Measurements from ENCODE around the gene SYNJ1. TPM values are rescaled to one million over a fixed set of nuclear protein-coding genes. Genes with fewer than 3 reads are reported as not detected.
"Not testable (repeated sequence)": the region's sequence is repeated elsewhere in the genome, so short reads cannot be mapped to it uniquely, and the experiment has no call there.

The SYNJ1 gene
- total RNA-seq, 1 experiment from 2014 or later, result 0.46 TPM

DNA sequence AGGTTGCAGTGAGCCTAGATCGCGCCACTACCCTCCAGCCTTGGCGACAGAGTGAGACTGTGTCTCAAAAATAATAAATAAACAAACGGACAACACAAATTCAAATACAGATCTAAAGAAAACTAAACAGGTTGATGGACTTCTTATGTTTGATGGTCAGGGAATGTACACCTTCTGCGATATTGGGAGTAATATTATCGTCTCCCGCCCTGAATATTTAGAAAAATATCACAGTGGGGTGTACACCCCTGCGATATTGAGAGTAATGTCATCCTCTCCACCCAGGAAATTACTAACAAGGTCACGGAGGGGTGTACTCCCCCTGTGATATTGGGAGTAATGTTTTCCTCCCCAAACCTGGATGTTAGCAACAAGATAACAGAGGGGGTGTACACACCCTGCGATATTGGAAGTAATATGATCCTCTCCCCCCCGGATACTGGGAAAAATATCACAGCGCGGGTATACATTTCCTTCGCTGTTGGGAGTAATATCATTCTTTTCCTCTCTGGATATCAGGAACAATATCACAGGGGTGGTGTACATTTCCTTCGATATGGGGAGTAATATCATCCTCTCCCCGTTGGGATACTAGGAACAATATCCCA is 114.3 kb downstream of the SYNJ1 start:
- no peak for DNase-seq (ENCODE audit: low spot score)

DNA sequence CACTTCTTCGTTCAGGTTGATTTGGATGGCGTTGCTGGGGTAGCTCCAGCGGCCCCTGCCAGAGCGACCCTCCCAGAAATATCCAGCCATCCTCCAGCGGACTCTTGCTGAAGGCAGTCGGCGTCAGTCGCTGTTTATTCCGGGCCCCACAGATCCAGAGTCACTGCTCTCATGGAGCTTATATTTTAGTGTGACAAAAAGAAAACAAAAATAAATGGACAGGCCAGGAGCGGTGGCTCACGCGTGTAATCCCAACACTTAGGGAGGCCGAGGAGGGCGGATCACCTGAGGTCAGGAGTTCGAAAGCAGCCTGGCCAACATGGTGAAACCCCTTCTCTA is 114.8 kb downstream of the SYNJ1 start:
- DNase-seq (ENCODE audit: low spot score), result no peak

DNA sequence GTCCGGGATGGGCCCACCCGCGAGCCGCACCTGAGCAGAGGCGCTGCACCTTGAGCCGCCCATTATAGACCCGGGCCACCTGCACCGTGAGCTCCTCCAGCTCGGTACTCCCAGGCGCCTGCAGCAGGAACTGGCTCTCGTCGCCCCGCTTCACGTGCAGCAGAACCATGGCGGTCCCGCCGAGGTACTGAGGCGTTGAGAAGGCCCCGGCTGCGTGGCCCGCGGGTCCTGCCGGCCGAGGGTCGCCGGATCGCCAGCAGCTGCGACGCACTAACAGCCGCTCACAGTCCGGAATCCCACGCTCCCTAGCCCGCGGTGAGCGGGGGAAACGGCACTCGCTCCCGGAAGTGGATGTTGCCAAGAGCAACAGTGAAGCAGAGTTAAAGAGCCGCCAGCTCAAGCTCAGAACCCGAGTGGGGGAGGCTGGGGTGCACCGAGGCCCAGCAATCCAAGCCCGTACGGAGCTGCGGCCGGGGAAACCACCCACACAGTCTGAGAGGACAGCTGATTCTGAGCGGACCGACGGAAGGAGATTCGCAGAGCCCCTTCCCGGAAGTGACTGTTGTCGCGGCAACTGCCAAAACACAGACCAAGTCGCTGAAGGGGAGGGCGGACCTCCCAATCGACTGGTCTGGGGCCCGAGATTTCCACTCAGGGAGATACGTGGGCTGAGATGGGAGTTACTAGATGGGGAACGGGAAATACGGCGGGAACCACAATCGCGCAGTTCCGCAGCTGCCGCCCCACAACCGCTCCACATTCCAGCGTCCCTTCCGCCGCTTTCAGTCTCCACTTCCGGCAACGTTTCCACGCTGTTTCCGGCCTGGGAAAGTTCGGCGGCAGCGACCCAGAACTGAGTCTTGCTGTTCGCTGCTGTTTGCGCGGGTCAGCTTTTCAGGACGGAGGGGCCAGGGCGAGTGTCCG is 115.5 kb downstream of the SYNJ1 start, which contains the start of gene CFAP298:
CFAP298 (minus strand) TSS at position 303 of the 924 bp plus-strand sequence; CDS start at position 169, 134 bp downstream.
- DNase-seq (ENCODE audit: low spot score), result peak; percentile 89

DNA sequence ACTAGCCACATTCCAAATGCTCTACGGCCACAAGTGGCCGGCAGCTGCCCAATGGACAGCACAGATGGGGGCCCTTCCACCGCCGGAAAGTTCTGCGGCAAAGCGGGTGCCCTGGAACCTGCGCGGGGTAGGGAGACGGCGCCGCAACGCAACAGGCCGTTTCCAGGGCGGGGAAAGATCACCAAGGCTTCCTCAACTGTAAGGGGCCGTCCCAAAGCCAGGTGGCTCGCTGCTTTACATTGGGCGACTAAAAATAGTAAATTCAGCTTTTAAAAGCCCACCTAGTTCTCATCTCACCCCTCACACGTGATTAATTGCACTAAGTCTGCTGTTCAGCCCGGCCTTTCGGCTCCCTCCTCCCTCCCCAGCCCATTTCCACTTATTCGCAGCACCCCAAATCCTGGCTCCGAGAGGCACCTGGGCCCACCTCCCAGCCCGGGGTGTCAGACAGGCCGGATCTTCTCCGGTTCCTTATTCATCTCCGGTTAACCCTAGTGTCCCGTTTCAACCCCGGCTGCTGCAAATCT is 116.3 kb downstream of the SYNJ1 start:
- DNase-seq (ENCODE audit: low spot score), result peak; percentile 36

DNA sequence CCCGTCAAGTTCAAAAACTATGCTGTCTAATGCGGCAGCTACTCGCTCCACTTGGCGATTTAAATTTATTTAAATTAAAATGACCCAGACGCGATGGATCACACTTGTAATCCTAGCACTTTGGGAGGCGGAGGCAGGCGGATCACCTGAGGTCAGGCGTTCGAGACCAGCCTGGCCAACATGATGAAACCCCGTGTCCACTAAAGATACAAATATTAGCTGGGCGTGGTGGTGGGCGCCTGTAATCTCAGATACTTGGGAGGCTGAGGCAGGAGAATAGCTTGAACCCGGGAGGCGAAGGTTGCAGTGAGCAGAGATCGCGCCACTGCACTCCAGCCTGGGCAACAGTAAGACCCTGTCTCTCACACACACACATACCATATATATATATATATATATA is 116.9 kb downstream of the SYNJ1 start:
- not testable (repeated sequence) for DNase-seq (ENCODE audit: low spot score)

DNA sequence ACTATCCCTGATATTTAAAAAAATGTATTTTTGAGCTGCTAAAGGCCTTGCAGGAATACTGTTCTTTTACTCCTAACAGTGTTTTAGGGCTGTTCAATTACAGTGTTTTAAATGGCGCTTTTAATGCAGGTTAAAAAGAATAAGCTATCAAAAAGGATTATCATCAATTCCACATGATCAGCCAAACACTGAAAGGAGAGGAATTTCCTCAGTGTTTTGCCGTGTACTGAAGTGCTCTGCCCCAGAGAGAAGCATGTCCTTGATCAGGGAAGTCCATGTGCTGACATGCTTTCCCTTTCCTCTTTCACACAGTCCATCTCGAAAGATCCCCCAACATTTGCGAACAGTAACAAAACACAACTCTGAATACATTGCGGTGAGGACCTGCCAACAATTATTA is 119.0 kb downstream of the SYNJ1 start:
- DNase-seq (ENCODE audit: low spot score), result no peak

DNA sequence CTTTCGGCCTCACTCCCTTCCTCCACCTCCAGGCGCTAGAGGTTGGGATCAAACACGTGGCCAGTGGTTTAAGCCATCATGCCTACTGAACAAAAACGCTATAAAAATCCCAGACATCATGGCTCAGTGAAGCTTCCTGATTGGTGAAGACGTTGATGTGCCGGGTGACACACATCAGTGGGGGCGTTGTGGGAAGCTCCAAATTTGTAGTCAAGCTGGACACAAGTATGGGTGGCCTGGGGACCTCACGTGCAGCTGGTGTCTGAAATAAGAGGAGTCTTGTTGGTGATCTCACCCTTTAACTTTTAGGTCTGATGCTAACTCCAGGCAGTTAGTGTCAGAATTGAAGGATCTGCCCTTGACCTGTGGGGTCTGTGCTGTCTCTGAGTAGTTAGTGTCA is 122.3 kb downstream of the SYNJ1 start:
- no peak for DNase-seq (ENCODE audit: low spot score)

DNA sequence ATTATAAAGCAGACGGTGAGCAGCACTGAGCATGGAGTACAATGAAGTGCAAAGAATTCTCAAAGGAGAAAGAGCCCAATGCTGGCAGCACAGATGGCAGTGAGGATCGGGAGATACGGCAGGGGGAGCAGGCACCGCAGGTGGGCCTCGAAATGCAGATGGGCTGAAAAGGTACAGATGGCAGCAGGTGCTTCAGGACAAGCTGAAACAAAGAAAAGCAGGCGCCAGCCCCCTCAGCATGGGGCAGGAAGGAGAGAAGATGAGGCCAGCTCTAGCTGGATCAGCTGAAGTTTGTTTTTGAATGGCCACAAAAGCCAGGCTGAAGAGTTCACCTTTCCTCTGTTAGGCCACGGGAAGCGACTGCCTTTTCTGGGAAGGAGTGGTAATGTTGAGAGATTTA is 123.3 kb downstream of the SYNJ1 start:
- no peak for DNase-seq (ENCODE audit: low spot score)

DNA sequence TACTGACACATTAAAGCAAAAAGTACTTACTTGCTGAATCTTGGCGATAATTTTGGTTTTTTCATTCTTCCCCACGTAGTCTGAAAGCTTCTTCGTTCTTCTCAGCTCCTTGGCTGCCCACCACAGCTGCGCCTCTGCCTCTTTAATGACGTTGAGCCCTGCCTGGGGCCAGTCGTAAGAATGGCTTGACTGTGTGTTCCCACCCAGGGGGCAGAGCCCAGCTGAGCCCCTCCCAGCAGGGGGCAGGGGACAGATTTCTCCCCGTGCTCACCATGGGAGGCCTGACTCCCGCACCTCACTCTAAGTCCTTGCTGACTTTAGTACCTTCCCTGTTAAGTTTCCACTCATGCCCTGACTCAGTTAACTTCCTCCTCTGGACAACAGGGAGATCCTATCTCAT is 124.7 kb downstream of the SYNJ1 start:
- DNase-seq (ENCODE audit: low spot score), result no peak

DNA sequence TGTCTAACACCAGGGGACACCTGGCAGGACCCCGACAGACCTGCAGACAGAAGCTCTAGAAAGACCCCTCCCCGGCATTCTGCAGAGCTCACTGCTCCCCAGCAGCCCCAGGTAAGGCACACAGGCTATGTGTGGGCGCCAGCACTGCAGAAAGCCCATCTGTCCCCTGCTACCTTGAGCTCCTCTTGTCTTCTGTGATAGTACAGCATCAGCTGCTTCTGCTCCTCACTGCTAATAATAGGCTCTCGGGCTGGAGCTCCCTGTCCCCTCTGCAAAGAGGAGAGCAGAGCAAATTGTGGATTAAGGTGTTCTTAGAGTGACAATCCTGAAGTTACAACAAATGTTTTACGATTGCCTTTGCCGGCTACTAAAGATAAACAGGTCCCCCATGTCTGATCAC is 125.7 kb downstream of the SYNJ1 start:
- DNase-seq (ENCODE audit: low spot score), result no peak

DNA sequence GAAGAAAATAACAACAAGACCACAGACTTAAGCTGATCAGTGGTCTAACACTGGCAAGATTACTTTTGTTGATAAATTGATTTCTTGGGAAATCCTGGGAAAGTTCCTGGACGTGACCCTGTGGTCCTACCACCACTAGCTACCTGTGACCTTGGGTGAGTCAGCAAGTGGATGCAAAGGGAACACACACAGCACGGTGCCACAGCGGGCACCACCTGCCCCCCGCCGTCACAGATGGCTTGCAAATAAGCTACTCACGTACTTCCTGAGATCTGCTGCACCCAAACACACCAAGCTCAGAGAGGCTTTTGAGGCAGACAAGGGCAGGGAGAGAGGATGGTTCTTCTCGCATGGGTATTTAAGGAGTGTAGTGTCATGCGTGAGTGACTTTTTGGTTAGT is 128.3 kb downstream of the SYNJ1 start:
- no peak for DNase-seq (ENCODE audit: low spot score)

DNA sequence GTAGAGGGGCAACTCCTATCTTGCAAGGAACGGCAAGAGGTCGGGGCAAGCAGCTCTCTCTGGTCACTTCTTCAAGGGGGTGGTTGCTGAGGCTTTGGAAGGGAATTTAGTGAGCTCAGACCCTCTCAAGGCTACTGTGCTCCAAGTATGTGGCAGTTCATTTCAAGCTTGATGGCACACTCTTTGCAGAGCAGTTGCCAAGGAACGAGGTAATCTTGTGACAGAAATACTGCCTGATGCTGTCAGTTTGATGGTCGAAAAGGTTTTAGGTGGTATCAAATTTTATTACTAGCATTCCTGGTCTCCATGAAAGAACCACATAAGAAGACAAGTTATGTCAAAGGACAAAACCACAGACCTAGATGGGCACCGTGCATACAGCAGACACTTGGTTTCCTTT is 128.7 kb downstream of the SYNJ1 start:
- DNase-seq (ENCODE audit: low spot score), result no peak

DNA sequence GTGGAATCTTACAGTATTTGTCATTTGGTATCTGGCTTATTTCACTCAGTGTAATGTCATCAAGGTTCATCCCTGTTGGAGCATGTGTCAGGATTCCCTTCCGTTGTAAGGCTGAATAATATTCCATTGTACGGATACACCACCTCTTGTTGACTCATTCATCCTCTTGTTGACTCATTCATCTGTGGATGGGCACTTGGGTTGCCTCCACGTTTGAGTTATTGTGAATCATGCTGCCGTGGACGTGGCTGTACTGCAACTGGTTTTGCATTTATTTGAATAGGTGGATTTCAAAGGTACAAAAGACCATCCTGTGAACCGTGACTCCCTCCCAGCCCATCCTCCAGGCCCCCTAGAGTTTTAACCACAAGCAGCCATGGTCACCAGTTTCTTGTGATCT is 130.6 kb downstream of the SYNJ1 start:
- DNase-seq (ENCODE audit: low spot score), result no peak

DNA sequence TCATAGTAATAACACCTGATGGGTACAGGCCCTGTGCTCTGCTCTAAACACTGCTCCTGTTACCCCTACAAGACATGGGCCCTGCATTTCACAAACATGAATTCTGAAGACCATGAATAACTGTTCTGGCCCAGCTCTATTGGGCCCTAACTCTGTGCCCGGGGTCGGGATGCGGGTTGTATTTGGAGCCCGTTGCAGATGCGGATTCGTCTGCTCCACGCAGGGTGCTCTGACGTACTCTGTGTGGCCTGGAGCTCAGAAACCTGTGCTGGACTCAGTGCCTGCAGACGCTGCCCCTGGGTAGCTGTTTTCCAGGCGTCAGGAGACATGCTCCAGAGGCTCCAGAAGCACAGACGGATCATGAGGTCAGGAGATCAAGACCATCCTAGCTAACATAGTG is 132.4 kb downstream of the SYNJ1 start:
- no peak for DNase-seq (ENCODE audit: low spot score)

DNA sequence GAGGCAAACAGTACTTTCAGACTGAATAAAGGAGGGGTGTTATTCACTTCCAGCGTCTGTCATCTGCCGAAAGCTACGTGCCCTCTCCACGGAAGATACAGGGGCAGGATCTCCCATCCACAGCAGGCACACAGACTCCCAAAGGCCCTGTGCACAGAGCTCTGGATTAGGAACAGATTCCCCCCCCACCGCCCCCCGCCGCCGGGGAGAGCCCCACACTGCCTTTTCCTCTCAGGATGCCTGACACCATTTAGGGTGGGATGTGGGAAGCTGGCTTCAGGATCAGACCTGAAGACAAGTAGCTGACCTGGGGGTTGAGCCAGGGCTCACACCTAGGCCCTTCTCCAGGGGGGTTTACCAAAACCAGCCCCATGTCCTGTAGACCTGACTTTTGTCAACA is 134.1 kb downstream of the SYNJ1 start:
- no peak for DNase-seq (ENCODE audit: low spot score)

DNA sequence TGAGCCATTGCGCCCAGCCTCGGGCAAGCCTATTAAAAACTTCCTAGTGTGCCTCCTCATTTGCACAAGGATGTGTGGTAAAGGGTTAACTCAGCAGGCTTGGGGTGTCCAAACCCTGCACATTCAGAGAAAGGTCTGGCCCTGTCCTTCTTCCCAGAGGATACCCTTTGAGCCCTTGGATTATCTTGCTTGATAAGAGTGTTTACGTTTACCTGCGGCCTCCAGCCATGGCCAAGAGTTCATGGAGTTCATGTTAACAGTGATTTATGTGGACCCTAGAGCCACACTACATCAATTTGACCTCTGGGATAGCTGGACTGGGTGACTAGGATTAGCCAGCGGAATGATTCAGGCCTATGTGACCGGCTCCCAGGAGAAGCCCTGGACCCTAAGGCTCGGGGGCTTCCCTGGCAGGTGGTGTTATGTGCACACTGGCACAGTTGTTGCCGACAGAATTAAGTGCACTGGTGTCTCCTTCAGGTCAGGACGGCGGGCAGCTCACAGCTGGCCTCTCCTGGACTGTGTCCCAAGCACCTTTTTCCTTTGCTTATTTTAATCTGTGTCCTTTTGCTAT is 134.8 kb downstream of the SYNJ1 start:
- DNase-seq (ENCODE audit: low spot score), result no peak

DNA sequence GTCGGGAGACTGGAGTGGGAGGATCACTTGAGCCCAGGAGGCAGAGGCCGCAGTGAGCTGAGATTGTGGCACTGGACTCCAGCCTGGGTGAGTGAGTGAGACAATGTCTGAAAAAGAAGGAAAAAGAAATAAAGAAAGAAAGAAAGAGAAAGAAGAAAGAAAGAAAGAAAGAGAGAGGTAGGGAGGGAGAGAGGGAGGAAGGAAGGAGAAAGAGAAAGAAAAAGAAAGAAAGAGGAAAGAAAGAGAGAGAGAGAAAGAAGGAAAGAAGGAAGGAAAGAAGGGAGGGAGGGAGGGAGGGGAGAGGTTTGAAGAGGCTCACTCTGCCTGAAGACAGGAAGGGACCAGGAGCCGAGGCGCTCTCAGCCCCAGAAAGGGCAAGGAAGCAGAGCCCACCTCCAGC is 137.7 kb downstream of the SYNJ1 start:
- no peak for DNase-seq (ENCODE audit: low spot score)

DNA sequence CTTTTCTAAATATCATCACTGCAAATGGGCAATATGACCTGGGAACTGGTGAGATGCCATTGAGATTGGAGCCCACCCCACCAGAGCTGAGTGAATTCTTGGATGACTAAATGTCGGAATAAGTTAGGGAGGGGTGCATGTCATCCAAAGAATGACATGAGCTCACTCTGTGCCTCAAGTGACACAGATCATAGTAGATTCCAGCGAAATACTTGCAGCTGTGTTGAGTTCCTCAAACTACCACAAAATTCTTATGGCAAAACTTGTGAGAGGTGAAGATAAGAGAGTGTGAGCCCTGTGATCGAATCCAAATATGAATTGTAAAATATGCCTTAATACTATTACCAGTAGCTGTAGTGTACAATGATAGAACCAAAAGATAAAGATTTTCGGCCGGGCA is 140.2 kb downstream of the SYNJ1 start:
- DNase-seq (ENCODE audit: low spot score), result no peak

DNA sequence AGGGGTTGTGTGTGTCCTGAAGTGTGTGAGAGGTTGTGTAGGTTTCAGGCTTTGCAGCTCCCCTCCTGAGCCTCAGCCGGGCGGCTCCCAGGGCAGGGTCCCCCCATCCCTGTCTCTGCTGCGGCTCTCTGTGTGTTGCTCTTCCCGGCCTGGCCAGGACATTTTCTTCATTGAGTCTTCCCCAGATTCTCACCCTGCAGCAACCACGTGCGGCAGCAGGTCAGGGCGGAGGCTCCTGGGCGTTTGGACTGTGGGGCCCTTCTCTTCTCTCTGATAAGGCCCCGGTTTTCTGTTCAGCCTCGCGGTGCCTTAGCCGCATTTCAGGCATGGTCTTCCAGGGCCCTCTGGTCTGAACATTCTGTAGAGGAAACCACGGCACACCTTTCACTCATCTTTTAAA is 140.7 kb downstream of the SYNJ1 start:
- DNase-seq (ENCODE audit: low spot score), result no peak

DNA sequence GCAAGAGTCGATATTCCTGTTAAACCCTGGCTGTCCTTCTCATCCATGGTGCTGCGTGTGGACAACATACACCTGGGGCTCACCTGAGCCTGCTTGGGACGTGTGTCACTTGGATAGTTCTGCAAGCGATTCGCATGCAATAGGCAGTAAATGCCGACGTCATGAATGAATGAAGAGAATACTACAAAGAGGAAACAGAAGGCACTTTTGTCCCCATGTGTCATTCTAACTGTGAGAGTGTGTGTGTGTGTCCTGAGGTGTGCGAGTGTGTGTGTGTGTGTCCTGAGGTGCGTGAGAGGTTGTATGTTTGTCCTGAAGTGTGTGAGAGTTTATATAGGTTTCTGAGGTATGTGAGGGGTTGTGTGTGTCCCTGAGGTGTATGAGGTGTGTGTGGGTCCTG is 141.8 kb downstream of the SYNJ1 start:
- no peak for DNase-seq (ENCODE audit: low spot score)

DNA sequence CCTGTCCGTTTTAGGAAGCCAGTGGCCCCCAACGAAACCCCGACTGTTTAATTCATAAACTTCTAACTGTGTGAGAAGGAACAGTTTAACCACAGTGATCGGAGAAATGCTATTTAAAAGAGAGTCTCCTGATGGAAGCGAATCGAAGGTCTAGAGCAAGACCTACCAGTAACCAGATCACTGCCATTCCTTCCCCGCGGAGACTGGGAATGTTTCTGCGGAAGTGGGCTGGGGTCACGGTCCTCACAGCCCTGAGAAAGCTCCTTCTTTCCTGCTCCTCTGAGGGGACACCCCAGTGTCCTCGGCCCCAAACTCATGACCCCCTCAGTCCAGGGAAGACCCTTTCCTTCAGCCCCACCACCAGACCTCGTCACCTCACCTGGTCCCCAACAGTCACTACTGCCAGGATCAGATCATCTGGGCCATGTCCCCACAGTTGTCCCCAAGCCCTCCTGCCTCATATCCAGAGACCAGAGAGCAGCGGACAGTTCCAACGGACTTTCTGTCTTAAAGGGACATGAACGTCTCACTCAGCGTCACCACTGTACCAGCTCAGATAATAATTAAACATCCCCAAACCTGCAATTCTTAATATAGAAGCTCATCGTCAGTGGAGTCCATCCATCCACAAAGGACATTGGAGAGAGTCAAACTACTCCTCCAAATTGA is 142.6 kb downstream of the SYNJ1 start, which contains the start of gene TCP10L:
TCP10L (minus strand) TSS at position 482 of the 669 bp plus-strand sequence. CDS start 1,219 bp downstream, outside the sequence.
- no peak for DNase-seq (ENCODE audit: low spot score)

DNA sequence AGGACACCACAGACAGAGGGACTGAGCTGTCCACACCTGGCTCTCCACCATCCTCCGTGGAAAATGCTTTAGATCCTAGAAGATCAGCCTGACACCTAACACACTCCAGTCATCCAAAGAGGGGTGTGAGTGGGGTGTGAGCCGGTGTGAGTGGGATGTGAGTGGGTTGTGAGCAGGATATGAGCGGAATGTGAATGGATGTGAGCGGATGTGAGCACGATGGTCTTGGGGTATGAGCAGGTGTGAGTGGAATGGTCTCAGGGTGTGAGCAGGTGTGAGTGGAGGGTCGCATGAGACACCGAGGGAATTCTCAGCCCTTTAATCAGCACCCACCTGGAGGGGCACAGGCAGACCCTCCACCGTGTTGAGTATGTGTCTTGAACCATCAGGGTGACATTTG is 143.3 kb downstream of the SYNJ1 start:
- DNase-seq (ENCODE audit: low spot score), result no peak

Data from HT-29 (cell line).